GM19455 (cell line): ENCODE results near the gene CTNND2.

Experiments used
- ATAC-seq: cut with Tn5 transposase; IDR thresholded peaks from one replicate; pipeline ENCODE4 v1.9.1; 2021; ENCODE audit not compliant: unreplicated experiment

Gene CTNND2

DNA sequence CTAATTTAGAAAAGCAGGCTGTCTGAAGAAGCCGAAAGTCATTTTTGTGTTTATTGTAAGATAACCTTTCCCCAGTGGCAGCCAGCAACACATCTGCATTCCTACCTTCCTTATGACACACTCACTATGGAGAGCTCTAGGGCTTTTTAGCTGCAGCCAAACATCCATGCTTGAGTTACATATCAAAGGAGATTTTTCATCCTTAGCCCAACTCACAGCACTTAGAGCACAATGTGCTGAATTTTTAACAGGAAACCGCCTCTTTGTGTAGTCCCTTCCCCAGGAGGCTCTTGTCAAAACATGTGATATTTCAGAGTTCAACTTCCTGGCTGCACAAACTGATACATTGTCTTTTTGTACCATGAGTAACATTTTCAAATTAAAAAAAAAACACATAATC is 379.2 kb downstream of the CTNND2 start:
- ATAC-seq = no peak

DNA sequence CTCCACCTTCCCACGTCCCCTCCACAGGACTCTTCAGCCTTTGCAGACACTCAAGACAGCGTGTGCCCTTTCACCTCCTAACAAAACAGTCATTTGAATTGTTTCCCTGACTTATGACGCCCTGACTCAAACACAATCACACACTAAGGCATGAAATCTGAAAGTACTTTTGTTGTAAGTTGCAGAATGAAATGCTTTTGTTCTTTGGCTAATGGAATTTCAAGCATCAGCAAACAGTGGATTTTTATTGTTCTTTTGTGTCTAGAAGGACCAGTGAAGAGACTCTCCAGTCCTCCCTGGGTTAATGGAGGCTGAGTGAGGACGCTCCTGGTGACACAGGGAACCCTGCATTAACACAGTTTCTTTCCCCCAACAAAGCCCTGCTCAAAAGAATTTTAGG is 380.1 kb downstream of the CTNND2 start:
- ATAC-seq = no peak

DNA sequence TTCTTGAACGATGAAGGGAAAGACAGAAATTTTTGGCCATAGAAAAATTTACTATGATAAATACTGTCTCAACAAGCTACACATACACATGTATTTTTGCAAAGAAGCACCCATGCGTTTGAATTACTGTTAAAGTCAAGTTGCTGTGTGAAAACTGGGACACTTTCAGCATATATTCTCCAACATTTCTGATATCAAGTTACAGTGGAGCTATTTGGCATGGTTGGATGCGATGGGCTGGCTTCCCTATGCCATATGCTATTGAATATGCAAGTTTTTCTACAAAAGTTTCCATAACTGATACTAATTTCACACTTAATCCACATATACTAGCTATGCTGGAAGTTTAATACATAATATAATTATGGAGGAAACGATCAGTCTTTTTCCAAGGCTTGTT is 381.4 kb downstream of the CTNND2 start:
- no peak for ATAC-seq

DNA sequence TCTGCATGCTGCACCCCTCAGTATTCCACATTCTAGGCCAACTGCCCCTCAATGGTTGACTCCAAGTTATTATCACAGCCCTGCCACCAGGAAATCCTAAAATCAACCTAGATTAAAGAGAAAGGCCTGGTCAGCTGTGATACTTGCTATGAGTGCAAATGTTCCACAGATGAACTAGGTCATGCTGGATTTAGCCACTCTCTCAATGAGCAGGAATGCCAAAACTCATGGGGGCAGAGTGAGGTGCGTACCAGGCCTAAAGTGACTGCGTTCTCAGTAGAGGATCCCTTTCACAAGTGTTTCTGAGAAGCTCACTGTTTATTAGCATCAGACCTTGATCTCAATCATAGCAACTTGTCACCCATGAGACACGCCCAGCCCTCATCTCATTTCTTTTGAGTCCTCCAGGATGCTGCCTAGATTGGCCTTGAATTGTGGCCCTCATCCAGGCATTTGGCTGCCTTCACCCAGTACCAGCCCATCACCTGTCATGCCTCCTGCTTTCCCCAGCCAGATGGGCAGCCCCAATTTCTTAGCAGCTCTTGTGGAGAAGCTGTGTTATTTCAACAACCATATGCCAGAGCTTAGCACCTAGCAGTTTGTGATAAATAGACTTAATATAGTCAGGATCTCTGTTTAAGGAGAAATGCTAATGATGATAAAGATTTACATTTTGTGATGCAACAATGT is 383.9 kb downstream of the CTNND2 start:
- ATAC-seq = no peak

DNA sequence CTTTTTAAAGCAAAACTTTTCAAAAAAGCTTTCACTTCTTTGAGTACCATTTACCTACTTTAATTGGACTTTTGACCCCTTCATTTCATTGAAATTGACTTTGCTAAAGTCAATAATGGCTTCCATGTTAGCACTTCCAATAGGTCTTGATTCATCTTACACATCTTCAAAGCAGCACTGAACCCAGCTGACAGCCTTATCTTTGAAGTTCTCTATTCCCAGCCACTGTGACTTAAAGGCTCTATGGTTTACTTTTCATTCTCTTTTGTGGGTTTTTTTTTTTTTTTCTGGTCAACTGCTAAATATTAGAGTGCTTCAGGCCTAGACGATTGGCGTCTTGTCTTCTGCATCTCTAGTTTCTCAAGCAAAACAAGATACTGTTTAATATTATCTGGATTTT is 385.0 kb downstream of the CTNND2 start:
- ATAC-seq = no peak

DNA sequence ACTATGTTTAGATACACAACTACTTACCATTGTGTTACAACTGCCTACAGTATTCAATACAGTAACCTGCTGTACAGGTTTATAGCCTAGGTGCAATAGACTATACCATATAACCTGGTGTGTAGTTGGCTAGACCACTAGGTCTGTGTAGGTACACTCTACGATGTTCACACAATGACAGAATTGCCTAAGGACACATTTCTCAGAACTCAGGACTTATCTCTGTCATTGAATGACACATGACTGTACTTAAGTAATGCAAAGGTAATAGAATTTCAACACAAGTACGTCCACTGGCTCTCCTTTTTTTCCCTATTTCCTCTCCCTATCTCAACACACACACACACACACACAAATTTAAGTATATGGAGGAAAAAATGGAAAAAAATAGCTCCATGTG is 385.6 kb downstream of the CTNND2 start:
- no peak for ATAC-seq

DNA sequence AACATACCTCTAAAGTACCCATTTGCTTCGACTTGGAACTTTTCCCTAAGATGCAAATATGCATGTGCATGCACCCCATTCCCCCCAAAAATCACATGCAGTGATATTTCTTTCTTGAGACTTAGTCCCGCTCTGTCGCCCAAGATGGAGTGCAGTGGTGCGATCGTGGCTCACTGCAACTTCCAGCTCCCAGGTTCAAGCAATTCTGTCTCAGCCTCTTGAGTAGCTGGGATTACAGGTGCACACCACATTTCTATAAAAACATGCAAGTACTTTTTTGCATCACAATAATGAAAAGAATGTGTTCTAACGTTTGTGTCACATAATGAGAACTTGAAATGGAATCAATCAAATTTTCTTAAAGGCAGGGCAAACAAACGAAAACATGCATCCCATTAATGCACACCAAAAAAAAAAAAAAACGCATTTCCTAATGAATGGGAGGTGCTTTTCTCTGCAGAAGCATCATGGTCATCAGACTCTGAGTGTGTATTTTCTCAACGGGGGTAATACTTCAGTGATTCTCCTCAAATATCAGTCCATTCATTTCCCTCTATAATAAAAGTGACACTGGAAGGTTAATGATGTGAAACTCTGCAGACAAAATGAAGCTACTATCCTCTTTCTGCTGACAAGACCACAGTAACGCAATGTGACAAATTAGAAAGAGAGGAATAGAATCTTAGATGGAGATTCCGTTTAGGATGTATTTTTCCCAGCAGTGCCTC is 389.4 kb downstream of the CTNND2 start:
- ATAC-seq = no peak

DNA sequence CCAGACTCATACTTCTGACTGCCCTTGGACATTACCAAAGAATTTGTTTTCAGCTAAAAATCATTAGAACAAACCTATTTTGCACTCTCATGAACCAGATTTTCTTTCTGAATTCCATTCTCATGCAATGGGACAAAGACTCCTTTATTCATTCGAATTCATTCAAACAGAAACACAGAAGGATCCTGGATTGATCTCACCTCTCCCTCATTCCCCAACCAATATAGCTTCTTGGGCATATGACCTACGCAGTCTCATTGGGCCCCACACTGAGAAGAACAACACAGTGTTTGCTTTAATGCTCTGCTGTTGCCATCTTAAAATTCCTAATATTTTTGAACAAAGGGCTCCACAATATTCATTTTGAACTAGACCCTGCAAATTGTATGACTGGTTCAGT is 392.4 kb downstream of the CTNND2 start:
- ATAC-seq = no peak

DNA sequence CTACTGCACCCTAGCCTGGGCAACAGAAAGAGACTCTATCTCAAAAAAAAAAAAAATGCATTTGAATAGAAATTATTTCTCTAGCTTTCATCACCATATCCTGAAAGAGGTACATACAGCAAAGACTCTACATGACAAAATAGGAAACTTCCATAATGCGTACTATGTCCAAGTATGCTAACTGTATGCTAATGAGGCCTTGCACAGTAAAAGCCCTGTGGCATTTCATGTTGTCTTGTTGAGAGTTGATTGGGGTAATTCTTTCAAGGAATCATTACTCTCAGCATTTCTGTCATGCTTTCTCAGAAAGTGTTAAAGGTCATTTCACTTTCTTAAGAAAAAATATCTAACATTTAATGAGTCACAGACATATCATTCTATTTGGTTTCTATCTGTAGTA is 393.4 kb downstream of the CTNND2 start:
- ATAC-seq = no peak

DNA sequence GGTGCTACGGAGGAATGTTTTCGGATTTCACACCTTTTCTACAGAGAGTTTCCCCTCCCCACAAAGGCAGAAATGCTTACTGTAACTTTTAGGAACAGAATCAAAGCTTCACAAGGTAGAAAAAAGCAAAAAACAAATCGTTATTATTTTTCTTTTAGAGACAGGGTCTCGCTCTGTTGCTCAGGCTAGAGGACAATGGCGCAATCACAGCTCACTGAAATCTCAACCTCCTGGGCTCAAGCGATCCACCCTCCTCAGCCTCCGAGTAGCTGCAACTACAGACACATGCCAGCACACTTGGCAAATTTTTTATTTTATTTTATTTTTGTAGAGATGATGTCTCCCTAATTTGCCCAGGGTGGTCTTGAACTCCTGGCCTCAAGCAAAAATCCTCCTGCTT is 394.5 kb downstream of the CTNND2 start:
- ATAC-seq = no peak

DNA sequence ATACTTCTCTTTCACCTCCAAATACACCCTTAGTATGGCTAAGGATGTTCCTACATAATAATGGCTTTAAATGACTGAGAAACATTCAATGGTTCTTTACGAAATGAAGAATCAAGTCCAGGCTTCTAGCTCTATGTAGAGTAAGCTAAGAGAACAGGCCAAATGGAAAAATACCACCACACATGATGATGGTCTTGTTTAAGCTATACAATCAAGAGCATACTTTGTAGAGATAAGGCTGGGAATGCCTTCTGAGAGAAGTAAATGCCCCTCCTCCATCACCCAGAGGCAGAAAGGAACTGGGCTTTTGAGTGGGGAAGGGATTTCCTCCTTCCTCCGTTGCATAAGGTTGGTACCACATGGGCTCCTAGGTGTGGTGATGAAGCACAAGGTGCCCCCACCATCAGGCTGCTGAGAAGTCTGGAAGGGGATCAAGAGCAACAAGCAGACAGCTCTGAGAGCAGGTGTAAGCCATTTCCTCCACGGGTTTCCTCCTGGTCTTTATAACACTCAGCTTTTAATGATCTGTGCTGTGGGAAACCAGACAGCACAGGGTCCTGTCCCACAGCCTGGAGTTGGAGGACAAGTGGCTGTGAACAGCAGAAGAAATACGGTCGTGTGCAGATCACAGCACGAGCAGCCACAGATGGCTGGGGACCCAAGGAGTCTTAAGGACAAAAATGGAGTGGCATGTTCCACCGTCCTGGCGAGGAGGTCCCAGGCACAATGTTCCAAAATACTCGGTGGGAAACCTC is 396.9 kb downstream of the CTNND2 start:
- no peak for ATAC-seq

DNA sequence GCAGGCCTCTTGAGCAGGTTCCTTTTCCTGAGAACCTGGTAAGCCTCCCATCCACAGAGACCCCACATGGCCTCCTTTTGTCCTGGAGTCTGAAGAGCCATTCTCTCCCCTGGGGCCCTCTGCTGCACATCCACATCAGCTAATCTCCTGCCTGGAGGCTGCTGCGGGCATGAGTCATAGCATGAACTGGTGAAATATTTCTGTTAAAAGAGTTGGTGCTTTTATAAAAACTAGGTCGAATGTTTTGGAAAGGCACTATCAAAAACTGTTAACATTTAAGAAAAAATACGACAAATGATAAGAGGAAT is 399.4 kb downstream of the CTNND2 start:
- ATAC-seq = no peak

DNA sequence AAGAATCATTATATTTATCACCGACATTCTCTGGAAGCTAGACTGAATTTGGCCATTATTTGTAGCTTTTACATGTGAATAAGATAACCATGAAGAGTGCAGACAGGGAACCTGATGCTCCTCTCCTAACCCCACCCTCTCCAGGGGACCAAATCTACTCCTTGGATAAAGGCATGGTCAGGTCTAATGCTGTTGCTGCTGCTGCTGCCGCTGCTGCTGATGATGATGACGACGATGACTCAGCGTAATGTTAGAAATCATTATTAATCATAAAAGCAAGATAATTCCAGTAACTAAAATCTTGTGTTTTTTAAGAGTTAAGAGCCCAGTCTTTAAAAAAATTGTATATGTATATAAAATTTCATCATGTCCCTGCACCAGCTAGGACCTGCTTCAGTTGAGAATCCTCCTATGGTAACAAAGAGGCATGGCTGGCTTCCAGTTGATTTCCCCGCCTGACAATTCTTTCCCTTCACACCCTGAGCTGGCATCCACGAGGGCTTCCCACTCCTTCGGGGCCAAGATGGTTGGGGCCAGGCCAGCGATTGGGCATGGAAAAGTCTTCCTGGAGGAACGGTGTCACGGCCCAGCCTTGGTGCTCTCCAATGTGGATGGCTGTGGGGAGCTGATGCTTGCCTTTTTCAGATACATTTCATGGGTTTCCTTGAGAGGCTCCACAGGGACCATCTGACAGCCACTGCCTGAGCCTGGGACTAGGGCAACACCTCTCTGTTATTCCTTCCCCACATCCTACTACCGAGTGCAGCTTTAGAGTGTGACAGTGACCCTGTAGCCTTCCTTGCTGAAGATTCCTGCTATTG is 400.0 kb downstream of the CTNND2 start:
- no peak for ATAC-seq

DNA sequence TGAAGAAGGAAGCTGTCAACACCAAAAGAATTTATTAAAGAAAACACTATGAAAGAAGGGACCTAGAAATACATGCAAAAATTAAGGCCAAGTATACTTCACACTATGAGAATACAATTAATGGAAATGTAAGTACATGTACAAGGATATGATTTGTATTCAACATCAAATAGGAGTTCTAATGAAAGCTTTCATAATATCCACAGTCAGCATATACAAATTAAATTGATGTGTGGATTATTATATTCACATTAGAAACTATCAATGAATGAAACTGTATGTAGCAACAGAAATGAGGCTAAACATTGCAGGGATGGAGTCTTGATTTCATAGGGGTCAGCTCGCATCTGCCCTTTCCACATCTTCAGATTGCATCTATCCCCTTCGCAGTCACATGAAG is 401.5 kb downstream of the CTNND2 start:
- no peak for ATAC-seq

DNA sequence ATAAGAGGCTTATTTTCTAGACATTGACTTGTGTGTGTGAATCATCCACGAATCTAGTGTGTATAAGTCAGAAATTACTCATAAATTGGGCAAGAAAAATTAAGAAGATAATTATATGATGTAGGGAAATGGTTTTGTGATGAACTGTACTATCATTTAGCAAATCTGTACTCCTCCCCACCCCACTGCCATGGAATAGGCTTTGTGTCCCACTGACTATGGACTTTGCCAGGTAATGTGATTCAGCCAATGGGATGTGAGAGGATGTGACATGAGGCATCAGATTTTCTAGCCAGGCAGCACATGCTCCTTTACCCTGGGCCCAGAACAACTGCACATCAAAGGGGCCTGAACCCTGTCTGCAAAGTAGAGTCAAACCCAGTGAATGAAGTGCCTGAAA is 406.6 kb downstream of the CTNND2 start:
- no peak for ATAC-seq

DNA sequence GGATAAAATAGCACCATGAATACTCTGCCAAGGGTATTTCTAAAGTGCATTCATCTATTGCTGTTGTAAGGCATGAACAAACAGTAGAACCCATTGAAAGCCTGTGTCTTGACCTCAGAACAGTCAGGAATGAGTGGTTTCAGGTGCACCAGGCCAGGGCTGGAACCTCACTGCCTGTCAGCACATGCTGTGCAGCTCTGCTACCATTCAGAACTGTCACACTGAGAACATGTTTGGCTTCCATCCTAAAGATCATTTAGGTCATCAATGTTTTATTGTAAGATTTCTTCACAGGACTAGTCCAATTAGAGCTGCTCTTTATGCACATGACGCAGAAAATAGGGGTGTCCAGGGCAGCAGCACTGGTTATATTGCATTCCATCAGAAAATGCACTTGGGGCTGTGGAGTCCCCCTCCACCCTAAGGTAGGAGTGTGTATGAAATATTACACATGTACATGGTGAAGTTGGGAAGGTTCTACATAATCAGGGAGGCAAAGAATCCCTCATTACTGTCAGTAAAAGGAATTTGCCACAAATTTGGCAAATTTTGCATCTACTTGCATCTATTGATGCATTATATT is 408.0 kb downstream of the CTNND2 start:
- ATAC-seq = no peak

DNA sequence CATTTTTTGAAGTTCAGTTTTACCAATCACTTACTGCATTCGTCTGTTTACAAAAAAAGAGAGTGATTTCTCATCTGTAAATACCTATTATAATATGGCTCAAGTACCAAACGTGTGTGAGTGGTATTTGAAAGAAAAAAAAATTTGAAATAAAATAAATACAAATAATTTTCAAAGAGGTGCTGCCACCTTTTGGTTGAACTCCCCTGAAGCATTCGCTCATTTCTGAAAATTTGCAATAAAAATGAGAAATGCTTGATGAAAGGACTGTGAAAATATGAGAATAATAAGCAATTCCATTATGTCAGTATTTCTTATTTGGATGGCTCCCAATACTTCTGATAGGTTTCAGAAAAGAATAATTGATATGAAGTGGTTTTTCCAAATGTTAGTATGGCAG is 409.9 kb downstream of the CTNND2 start:
- no peak for ATAC-seq

DNA sequence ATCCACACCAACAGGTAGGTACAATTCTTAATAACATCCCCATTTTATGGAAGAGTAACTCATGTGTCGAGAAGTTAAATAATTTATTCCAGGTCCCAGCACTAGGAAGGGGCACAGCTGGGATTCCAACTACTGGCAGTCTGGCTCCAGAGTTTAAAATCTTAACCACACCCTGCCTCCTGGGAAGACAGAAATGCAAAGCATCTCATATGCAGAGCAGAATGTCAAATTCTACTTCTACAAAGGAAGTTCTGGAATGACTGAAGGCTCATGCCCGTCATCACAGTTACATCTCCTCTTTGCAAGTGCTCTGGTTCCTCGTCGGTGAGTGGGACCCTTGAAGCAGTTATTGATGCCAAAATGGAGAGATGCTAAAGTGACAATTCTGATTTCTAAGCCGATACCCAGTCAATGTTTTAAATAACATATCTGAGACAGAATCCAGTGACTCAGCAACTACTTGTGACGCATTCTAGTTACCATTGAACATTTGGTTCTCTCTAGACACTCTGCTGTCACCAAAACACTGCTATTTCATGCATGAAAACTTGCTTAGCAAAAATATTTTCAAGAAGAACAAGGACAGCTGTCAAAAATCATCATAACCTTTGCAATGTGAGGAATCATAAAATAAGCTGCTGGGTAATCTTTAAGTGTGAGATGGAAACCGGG is 412.7 kb downstream of the CTNND2 start:
- ATAC-seq = no peak

DNA sequence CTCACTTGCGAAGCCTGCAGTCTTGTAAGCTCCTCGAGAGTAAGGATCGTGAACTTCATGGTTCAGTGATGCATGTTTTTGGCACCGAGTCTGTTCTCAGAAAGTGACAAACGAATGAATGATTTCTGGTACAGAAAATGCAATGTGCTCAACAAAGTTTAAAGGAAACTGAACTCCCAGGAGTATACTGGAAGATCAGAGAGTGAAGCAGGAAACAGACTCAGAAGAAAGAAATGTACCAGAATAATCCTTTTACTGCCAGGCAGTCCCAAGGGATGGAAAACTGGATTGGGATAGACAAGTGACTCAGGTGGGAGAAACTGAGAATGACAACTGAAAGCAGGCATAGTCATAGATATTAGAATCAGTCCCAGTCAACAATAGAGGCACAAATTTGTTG is 420.6 kb downstream of the CTNND2 start:
- no peak for ATAC-seq

DNA sequence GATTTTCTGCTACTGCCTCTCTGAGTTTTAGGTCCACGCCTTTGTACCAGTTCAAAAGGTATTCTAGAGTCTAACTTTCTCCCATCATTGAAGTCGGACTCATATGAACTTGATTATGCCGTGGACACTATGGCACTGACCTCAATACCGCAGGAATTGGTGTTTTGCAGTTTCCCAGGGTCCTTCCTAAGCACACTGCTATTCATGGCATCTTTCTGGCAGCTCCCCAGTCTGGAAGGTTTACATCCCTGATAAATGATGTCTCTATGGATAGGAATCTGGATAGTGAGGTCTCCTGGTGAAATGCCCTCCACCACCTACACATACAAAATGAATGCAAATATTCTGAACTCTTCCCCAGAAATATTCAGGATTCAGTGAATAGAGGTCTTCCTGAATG is 422.2 kb downstream of the CTNND2 start:
- no peak for ATAC-seq

DNA sequence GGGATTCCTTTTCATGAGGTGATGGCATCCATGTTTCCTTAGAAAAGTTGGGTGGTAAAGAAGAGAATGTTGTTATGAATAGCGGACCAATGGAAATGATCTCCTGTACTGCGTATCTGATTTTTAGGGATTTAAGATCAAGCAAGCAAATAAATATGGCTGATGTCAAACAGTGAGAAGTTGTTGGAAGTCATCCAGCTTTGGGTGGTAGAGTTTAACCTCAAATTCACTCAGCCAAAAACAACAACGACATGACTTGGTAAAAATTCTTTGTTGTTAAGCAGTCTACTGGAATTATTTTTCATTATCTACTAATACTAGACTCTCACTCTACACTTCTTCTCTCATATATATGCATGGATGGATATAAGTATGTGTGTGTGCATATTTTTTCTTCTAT is 426.5 kb downstream of the CTNND2 start:
- ATAC-seq = no peak
